Neuronal stem cell (in vitro differentiated cells): ENCODE measurements around the gene TBC1D22A.

Source experiments
- DNase-seq: peaks from one replicate; pipeline ENCODE4 v3.0.0-alpha.2; 2013; ENCODE audit warnings: low spot score
- H2AFZ ChIP-seq: one replicate; pipeline ENCODE4 v1.6.1; 2013; ENCODE audit warnings: mild to moderate bottlenecking, low read length, inconsistent platforms
- H2AK5ac ChIP-seq: 2 replicates; pipeline ENCODE4 v1.6.1; 2013; ENCODE audit warnings: low read depth, mild to moderate bottlenecking, inconsistent platforms, low read length, moderate library complexity, mixed read lengths
- H2BK120ac ChIP-seq: 2 replicates; pipeline ENCODE4 v1.6.1; 2013; ENCODE audit warnings: low read depth, mild to moderate bottlenecking, inconsistent platforms, low read length, moderate library complexity, mixed read lengths
- H2BK12ac ChIP-seq: one replicate; pipeline ENCODE4 v1.6.1; 2013; ENCODE audit warnings: low read length, inconsistent platforms
- H2BK15ac ChIP-seq: 2 replicates; pipeline ENCODE4 v1.6.1; 2013; ENCODE audit warnings: mild to moderate bottlenecking, low read length, inconsistent platforms, mixed read lengths
- H2BK5ac ChIP-seq: one replicate; pipeline ENCODE4 v1.6.1; 2013; ENCODE audit warnings: inconsistent platforms, mild to moderate bottlenecking, low read length, moderate library complexity
- H3K14ac ChIP-seq: one replicate; pipeline ENCODE4 v1.6.1; 2013; ENCODE audit warnings: low read length, inconsistent platforms
- H3K18ac ChIP-seq: 2 replicates; pipeline ENCODE4 v1.6.1; 2013; ENCODE audit warnings: low read length, inconsistent platforms
- H3K23ac ChIP-seq: 2 replicates; pipeline ENCODE4 v1.6.1; 2013; ENCODE audit warnings: low read depth, mild to moderate bottlenecking, mixed read lengths, low read length, inconsistent platforms; ENCODE audit not compliant: poor library complexity
- H3K27ac ChIP-seq: replicated peaks from 3 replicates; pipeline ENCODE4 v1.5.1; 2013; ENCODE audit warnings: low read length, inconsistent platforms
- H3K27me3 ChIP-seq, 3 experiments: 2 replicates each; pipeline ENCODE4 v1.6.1; 2013; ENCODE audit warnings: low read length in 3 of 3, mild to moderate bottlenecking in 2 of 3, inconsistent platforms in 1 of 3, low read depth in 1 of 3, mixed read lengths in 1 of 3, moderate library complexity in 1 of 3; ENCODE audit not compliant: control insufficient read depth in 3 of 3, insufficient read depth in 3 of 3
- H3K36me3 ChIP-seq, 2 donors: replicated peaks in 1 of 2; 2 replicates each; pipeline ENCODE4 v1.6.1; 2013; ENCODE audit warnings: low read length in 2 of 2; ENCODE audit not compliant: control insufficient read depth in 2 of 2, insufficient read depth in 2 of 2
- H3K4ac ChIP-seq: 2 replicates; pipeline ENCODE4 v1.6.1; 2013; ENCODE audit warnings: inconsistent platforms, mild to moderate bottlenecking, low read length, moderate library complexity
- H3K4me1 ChIP-seq, 2 donors: 1 replicate in 1 of 2; 2 replicates in 1 of 2; pipeline ENCODE4 v1.6.1; 2013; ENCODE audit warnings: low read length in 2 of 2, low read depth in 1 of 2; ENCODE audit not compliant: control insufficient read depth in 2 of 2, insufficient read depth in 1 of 2
- H3K4me2 ChIP-seq: one replicate; pipeline ENCODE4 v1.6.1; 2013; ENCODE audit warnings: mild to moderate bottlenecking, low read length, inconsistent platforms; ENCODE audit not compliant: insufficient read depth, poor library complexity, severe bottlenecking
- H3K4me3 ChIP-seq, 2 donors: 2 replicates each; pipeline ENCODE4 v1.5.1; 2013; ENCODE audit warnings: low read length in 2 of 2, mild to moderate bottlenecking in 2 of 2, inconsistent platforms in 1 of 2, moderate library complexity in 1 of 2
- H3K79me1 ChIP-seq: one replicate; pipeline ENCODE4 v1.6.1; 2013; ENCODE audit warnings: low read depth, mild to moderate bottlenecking, inconsistent platforms, low read length, moderate library complexity
- H3K9ac ChIP-seq: one replicate; pipeline ENCODE4 v1.6.1; 2013; ENCODE audit warnings: mild to moderate bottlenecking, low read depth, low read length, inconsistent platforms; ENCODE audit not compliant: poor library complexity
- H3K9me3 ChIP-seq, 2 donors: replicated peaks in 1 of 2; 2 replicates each; pipeline versions ENCODE3 to v1.6.1; 2013; ENCODE audit warnings: low read length in 2 of 2, mild to moderate bottlenecking in 2 of 2, inconsistent platforms in 1 of 2, low read depth in 1 of 2, mixed read lengths in 1 of 2, moderate library complexity in 1 of 2; ENCODE audit not compliant: control insufficient read depth in 2 of 2, insufficient read depth in 1 of 2
- H4K8ac ChIP-seq: one replicate; pipeline ENCODE4 v1.6.1; 2013; ENCODE audit warnings: low read depth, mild to moderate bottlenecking, inconsistent platforms, low read length, moderate library complexity
- H4K91ac ChIP-seq: one replicate; pipeline ENCODE4 v1.6.1; 2013; ENCODE audit warnings: low read length, low read depth, mild to moderate bottlenecking, inconsistent platforms; ENCODE audit not compliant: poor library complexity
- WGBS, 2 donors: extraction: QIAGEN DNeasy Blood & Tissue Kit; methylation state at CpG; one replicate each; pipeline ENCODE4 v1.1.7; 2013; ENCODE audit warnings: missing lambda C conversion rate in 2 of 2, mixed read lengths in 1 of 2; ENCODE audit not compliant: insufficient read length in 2 of 2, insufficient replicate concordance in 1 of 2; ENCODE audit errors: extremely low coverage in 2 of 2; 5-methylcytosine and 5-hydroxymethylcytosine counted together

The TBC1D22A gene

GRCh38 chr22:47001288-47001687, 238.8 kb downstream of the TBC1D22A start:
- no peak overlapping the region for H3K4me2 ChIP-seq
- WGBS, 2 donors = no CpG with 5 or more reads among the region's 9 CpGs

GRCh38 chr22:47002692-47003091, 240.2 kb downstream of the TBC1D22A start:
- Histone ChIP-seq H3K4me3 (no peak overlapping the region), H3K27ac (no peak overlapping the region), H4K8ac (no peak overlapping the region), H2AFZ (no peak overlapping the region), H2BK12ac (no peak overlapping the region), H3K27me3 (no peaks in the 10 kb centered on the region), H3K9ac (no peak overlapping the region), H3K79me1 (peaks cover 3% of the 10 kb centered on the region), H3K23ac (no peak overlapping the region), H2BK15ac (no peak overlapping the region), H3K14ac (no peak overlapping the region), H3K4me1 (peaks cover 0 to 4% of the 10 kb centered on the region in 2 donors), H3K18ac (no peak overlapping the region), H4K91ac (no peak overlapping the region), H2AK5ac (no peak overlapping the region), H3K36me3 (peaks cover 0 to 1% of the 10 kb centered on the region in 2 donors), H2BK120ac (no peak overlapping the region), H2BK5ac (no peak overlapping the region), H3K4me2 (no peak overlapping the region), H3K9me3 (no peaks in the 10 kb centered on the region), H3K4ac (no peak overlapping the region)
- WGBS, 2 donors = no CpG with 5 or more reads among the region's 8 CpGs
- no peak for DNase-seq

More at GRCh38 chr22:47001288-47001687, 238.8 kb downstream of the TBC1D22A start:
- Histone ChIP-seq H3K27ac (no peak overlapping the region), H3K23ac (no peak overlapping the region), H2BK5ac (no peak overlapping the region), H3K9me3 (no peaks in the 10 kb centered on the region), H4K91ac (no peak overlapping the region), H2BK15ac (no peak overlapping the region), H3K9ac (no peak overlapping the region), H3K18ac (no peak overlapping the region), H3K27me3 (no peaks in the 10 kb centered on the region), H3K79me1 (peaks cover 3% of the 10 kb centered on the region), H3K4me1 (no peaks in the 10 kb centered on the region), H3K14ac (no peak overlapping the region), H3K4me3 (no peak overlapping the region), H3K36me3 (peaks cover 0 to 1% of the 10 kb centered on the region in 2 donors), H2BK120ac (no peak overlapping the region), H2BK12ac (no peak overlapping the region), H4K8ac (no peak overlapping the region), H2AK5ac (no peak overlapping the region), H3K4ac (no peak overlapping the region), H2AFZ (no peak overlapping the region)
- DNase-seq = no peak

- Histone ChIP-seq H3K23ac (no peak overlapping the region), H3K79me1 (peaks cover 3% of the 10 kb centered on the region), H2AK5ac (no peak overlapping the region), H4K8ac (no peak overlapping the region), H3K4me3 (no peak overlapping the region), H2AFZ (no peak overlapping the region), H2BK120ac (no peak overlapping the region), H3K36me3 (peaks cover 6 to 8% of the 10 kb centered on the region in 2 donors), H2BK15ac (no peak overlapping the region), H3K9ac (no peak overlapping the region), H3K4me1 (peaks cover 0 to 4% of the 10 kb centered on the region in 2 donors), H3K18ac (no peak overlapping the region), H2BK12ac (no peak overlapping the region), H3K4me2 (no peak overlapping the region), H3K9me3 (no peaks in the 10 kb centered on the region), H3K27ac (no peak overlapping the region), H3K4ac (no peak overlapping the region), H3K27me3 (no peaks in the 10 kb centered on the region), H3K14ac (no peak overlapping the region), H2BK5ac (no peak overlapping the region), H4K91ac (no peak overlapping the region)
- no peak for DNase-seq
- 92 to 100% methylated on average over 1 to 2 of the region's 8 CpGs for WGBS, 2 donors
Observed at GRCh38 chr22:47005506-47006408, 243.3 kb downstream of the TBC1D22A start.

- no peak overlapping the region for H2BK120ac ChIP-seq
- H3K23ac ChIP-seq = no peak overlapping the region
- H2BK12ac ChIP-seq = no peak overlapping the region
- WGBS, 2 donors = no CpG with 5 or more reads among the region's 15 CpGs
- no peak for DNase-seq
- peaks cover 3% of the 10 kb centered on the region for H3K79me1 ChIP-seq
- peaks cover 6 to 8% of the 10 kb centered on the region in 2 donors for H3K36me3 ChIP-seq
- H3K4ac ChIP-seq = no peak overlapping the region
- no peak overlapping the region for H3K4me3 ChIP-seq
- H3K27me3 ChIP-seq = no peaks in the 10 kb centered on the region
- H3K18ac ChIP-seq = no peak overlapping the region
- H3K9me3 ChIP-seq = no peaks in the 10 kb centered on the region
- H3K27ac ChIP-seq = no peak overlapping the region
- no peak overlapping the region for H2BK5ac ChIP-seq
- H3K4me2 ChIP-seq = no peak overlapping the region
- no peak overlapping the region for H2BK15ac ChIP-seq
- no peak overlapping the region for H3K14ac ChIP-seq
- H3K4me1 ChIP-seq = peaks cover 0 to 4% of the 10 kb centered on the region in 2 donors
- no peak overlapping the region for H4K8ac ChIP-seq
- no peak overlapping the region for H4K91ac ChIP-seq
- H2AK5ac ChIP-seq = no peak overlapping the region
- H2AFZ ChIP-seq = no peak overlapping the region
- no peak overlapping the region for H3K9ac ChIP-seq
Observed at GRCh38 chr22:47006433-47006832, 244.0 kb downstream of the TBC1D22A start.
